Measurements from ENCODE around the gene PTPRN2. TPM values are rescaled to one million over a fixed set of nuclear protein-coding genes. Genes with fewer than 3 reads are reported as not detected.

Gene PTPRN2
- total and polyA plus RNA-seq, 2 of the 13 experiments (the other 11 are each of a cell fraction or from before 2014, with no cell fraction given) = 2.5 to 24.2 TPM

DNA sequence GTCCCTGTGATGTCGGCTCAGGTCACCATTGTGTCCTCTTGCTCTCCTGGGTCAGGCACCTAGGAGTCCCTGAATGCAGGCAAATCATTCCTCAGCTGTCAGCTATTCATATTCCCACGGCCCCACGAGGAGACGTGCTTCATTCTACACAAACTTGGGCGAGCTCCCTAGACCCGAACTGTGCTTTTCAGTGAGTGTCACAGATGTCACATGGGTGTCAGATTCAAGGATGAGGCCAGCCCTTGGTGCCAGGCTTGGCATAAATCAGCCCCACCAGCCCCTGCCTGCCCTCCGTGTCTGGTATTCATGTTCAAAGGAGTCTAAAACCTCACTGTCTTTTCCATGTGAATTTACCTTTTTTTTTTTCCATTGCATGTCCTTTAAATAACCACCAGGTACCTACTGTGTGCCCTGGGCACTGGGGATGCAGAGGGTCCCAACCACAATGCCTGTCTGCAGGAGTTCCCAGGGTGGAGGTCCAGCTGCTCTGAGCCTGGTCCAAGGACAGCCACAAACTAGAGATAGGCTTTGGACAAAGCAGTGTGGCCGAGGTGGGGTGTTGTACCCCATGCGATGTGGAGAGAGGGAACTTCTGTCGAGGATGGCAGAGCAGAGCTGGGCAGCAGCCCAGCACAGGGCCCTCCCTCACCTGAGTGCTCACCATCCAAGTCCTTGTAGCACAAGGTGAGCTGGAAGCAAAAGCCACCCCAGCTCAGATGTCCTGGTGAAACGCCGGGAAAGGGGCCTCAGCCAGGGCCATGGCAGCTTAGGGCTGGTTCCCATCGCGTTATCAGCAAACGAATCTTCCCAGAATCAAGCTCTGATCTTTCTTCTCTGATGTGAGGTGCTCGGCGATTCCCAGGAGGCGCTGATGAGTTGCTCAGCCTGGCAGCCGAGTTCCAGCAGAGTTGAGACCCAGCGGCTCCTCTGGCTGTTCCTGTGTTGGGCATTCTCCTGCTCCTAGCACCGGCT is 611.9 kb downstream of the PTPRN2 start (continued):
- TF ChIP-seq ZNF510 (CRISPR knock-in tag; IDR thresholded peaks at IDR 0.05; ENCODE audit: low read depth) = no peak

DNA sequence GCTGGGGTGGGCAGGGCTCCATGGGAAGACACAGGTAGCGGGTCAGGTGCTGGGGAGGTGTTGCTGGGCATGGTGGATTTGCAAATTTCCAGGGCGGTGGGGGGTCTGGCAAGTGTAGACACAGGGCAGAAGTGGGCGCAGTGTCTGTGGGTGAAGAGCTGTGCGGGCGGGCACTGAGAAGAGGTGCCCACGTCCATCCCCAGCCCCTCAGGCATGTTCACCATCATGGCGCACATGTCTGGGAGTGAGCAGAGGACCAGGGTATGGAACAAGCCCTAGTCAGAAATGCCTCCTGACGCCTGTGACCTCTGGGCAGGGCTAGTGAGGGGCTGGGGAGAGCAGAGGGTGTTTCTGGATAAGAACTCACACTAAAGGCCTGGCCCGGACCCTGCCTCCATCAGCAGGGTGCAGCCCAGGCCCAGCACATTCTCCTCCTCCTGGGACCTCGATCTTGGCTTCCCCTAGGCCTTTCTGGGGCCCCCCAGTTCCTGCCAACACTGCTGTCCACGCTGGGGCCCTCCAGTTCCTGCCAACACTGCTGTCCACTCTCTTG is 612.9 kb downstream of the PTPRN2 start:
- TF ChIP-seq ZNF572 (CRISPR knock-in tag; IDR thresholded peaks at IDR 0.05) = no peak
- TF ChIP-seq ERF (CRISPR knock-in tag; IDR thresholded peaks at IDR 0.05) = no peak
- TF ChIP-seq, protein P1, sequence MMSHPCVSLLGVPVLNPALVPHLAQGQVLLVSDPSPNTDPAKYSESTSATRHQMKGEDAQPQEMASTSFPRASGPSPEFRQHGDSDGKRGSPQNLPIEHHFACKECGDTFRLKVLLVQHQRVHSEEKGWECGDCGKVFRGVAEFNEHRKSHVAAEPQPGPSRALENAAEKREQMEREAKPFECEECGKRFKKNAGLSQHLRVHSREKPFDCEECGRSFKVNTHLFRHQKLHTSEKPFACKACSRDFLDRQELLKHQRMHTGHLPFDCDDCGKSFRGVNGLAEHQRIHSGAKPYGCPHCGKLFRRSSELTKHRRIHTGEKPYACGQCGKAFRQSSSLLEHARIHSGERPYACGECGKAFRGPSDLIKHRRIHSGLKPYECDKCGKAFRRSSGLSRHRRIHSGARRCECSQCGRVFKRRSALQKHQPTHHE (CRISPR knock-in tag; IDR thresholded peaks at IDR 0.05; ENCODE audit: borderline replicate concordance) = no peak
- TF ChIP-seq GLI4 (CRISPR knock-in tag; IDR thresholded peaks at IDR 0.05; ENCODE audit: borderline replicate concordance) = no peak
- TF ChIP-seq, protein P2, sequence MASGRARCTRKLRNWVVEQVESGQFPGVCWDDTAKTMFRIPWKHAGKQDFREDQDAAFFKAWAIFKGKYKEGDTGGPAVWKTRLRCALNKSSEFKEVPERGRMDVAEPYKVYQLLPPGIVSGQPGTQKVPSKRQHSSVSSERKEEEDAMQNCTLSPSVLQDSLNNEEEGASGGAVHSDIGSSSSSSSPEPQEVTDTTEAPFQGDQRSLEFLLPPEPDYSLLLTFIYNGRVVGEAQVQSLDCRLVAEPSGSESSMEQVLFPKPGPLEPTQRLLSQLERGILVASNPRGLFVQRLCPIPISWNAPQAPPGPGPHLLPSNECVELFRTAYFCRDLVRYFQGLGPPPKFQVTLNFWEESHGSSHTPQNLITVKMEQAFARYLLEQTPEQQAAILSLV (CRISPR knock-in tag; IDR thresholded peaks at IDR 0.05; ENCODE audit: borderline replicate concordance) = no peak
- intact Hi-C loops (cut with micrococcal nuclease; ENCODE audit: unreplicated experiment) = no loop called here
- FAIRE-seq (no peak), DNase-seq (ENCODE audit: low spot score) (no peak), ATAC-seq (no peak)
- H3K27ac ChIP-seq (ENCODE audit: extremely low read length, insufficient read depth, low read length) = no peak overlapping the region
- H3K36me3 ChIP-seq (replicated peaks in 1 of 2; ENCODE audit: control insufficient read depth in 1 of 2, insufficient read depth in 2 of 2, low read length in 2 of 2) = no peaks in the 10 kb centered on the region
- H2AFZ ChIP-seq (ENCODE audit: low read length) = no peak overlapping the region
- no peaks in the 10 kb centered on the region for H3K4me1 ChIP-seq (ENCODE audit: insufficient read depth, low read length)
- no peak overlapping the region for H3K4me3 ChIP-seq (replicated peaks in 1 of 3; ENCODE audit: insufficient read depth in 1 of 3, low read depth in 2 of 3, low read length in 3 of 3)
- no peak overlapping the region for H3K4me2 ChIP-seq (ENCODE audit: low read depth, low read length)
- WGBS (ENCODE audit: low lambda C conversion rate) = 75% methylated on average over 5 of the region's 11 CpGs
- H4K20me1 ChIP-seq (ENCODE audit: insufficient read depth, low read length) = peaks cover 5% of the 10 kb centered on the region; the same call in 1 of the 2 replicates
- no peak overlapping the region for H3K9ac ChIP-seq (ENCODE audit: insufficient read depth, low read depth, low read length)
- no peaks in the 10 kb centered on the region; a peak in 1 of 5 replicates for H3K27me3 ChIP-seq (ENCODE audit: control insufficient read depth in 1 of 2, insufficient read depth in 2 of 2, low read length in 2 of 2)
- H3K9me3 ChIP-seq (ENCODE audit: low read length) = peaks cover 6% of the 10 kb centered on the region; the same call in 1 of the 2 replicates
- no TSS peak for BruUV-seq (replicated peaks)
- CTCF ChIA-PET (ENCODE audit: low intra/inter-chr PET ratio, low total read pairs) = no interaction called here
- POLR2A ChIA-PET = no interaction called here
- in situ Hi-C loops (cut with HindIII; ENCODE audit: extremely low pct_ligation_motif_present, low pct_unique_long_range_greater_than_20kb) = no loop called here
- no peaks in the 10 kb centered on the region for H3K79me2 ChIP-seq (ENCODE audit: insufficient read depth, low read length)
